Loucy (cell line): Measurements from ENCODE around the gene LRP2BP.

Experiments
- EZH2phosphoT487 ChIP-seq: fragments of 200-600 bp; IDR thresholded peaks from 2 replicates; pipeline ENCODE4 v1.6.1; 2018; ENCODE audit warnings: antibody characterized with exemption, mild to moderate bottlenecking, moderate library complexity, borderline replicate concordance
- TF ChIP-seq, protein P1 (sequence below): fragments of 200-600 bp; sonication (generic); conservative IDR thresholded peaks from 2 replicates; pipeline ENCODE4 v1.5.1; 2014; ENCODE audit warnings: mild to moderate bottlenecking, antibody characterized with exemption, low read length

DNA sequence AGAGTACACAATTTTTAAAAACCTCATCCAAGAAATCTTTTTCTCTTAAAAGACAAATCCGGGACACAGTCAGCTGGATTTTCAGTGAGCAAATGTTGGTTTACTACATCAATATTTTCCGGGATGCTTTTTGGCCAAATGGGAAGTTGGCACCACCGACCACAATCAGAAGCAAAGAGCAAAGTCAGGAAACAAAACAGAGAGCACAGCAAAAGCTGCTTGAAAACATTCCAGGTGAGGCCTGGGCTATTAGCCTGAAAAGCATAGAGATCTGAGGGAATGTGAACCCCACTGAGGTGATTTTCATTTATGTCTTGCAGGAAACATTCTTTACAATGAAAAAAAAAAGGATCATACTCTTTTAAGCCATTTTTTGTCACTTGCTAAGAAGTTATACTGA is 33.9 kb downstream of the LRP2BP start:
- TF ChIP-seq, protein P1, sequence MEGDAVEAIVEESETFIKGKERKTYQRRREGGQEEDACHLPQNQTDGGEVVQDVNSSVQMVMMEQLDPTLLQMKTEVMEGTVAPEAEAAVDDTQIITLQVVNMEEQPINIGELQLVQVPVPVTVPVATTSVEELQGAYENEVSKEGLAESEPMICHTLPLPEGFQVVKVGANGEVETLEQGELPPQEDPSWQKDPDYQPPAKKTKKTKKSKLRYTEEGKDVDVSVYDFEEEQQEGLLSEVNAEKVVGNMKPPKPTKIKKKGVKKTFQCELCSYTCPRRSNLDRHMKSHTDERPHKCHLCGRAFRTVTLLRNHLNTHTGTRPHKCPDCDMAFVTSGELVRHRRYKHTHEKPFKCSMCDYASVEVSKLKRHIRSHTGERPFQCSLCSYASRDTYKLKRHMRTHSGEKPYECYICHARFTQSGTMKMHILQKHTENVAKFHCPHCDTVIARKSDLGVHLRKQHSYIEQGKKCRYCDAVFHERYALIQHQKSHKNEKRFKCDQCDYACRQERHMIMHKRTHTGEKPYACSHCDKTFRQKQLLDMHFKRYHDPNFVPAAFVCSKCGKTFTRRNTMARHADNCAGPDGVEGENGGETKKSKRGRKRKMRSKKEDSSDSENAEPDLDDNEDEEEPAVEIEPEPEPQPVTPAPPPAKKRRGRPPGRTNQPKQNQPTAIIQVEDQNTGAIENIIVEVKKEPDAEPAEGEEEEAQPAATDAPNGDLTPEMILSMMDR = no peak
- TF ChIP-seq EZH2phosphoT487 = no peak
